K562 (cell line): ENCODE measurements around the gene EPHX1. TPM values are rescaled to one million over a fixed set of nuclear protein-coding genes. Genes with fewer than 3 reads are reported as not detected.
A peak's percentile ranks its signal among the peaks of the same experiment; 100 is the strongest.

ENCODE experiments used
- ARID2 ChIP-seq: fragments of 450-650 bp; IDR thresholded peaks from 2 replicates; pipeline ENCODE4 v1.6.1; 2017; ENCODE audit warnings: antibody characterized with exemption, mild to moderate bottlenecking
- CEBPG ChIP-seq, 3 experiments: fragments of 200-800 bp in 1 of 3; sonication (Bioruptor generic) in 1 of 3; sonication (generic) in 1 of 3; formaldehyde crosslinking in 1 of 3; IDR thresholded peaks in 2 of 3; conservative IDR thresholded peaks in 1 of 3; 2 replicates each; pipeline versions ENCODE4 v1.6.1 to v1.8.0; 2016 to 2022; ENCODE audit warnings: missing compliant biosample characterization in 2 of 3, missing genetic modification characterization in 2 of 3, mild to moderate bottlenecking in 1 of 3, missing genetic modification reagents in 1 of 3
- CHD4 ChIP-seq: fragments of 200-600 bp; sonication (generic); IDR thresholded peaks from 3 replicates; pipeline ENCODE4 v1.6.1; 2012; ENCODE audit warnings: low read depth, mild to moderate bottlenecking, mixed read lengths, low read length, inconsistent platforms; ENCODE audit not compliant: insufficient read depth, insufficient replicate concordance, poor library complexity, severe bottlenecking
- CTCF ChIP-seq, 3 experiments: IDR thresholded peaks in 2 of 3; conservative IDR thresholded peaks in 1 of 3; 2 replicates each; pipeline ENCODE4 v1.5.1; 2011 to 2012; ENCODE audit warnings: low read length in 3 of 3, mild to moderate bottlenecking in 3 of 3, control low read depth in 2 of 3, improper control_type of control experiment in 1 of 3, inconsistent platforms in 1 of 3, low read depth in 1 of 3, mixed read lengths in 1 of 3, moderate library complexity in 1 of 3; ENCODE audit not compliant: insufficient read depth in 2 of 3
- DEAF1 ChIP-seq: fragments of 450-650 bp; formaldehyde crosslinking; IDR thresholded peaks from 2 replicates; pipeline ENCODE4 v1.4.0; 2020; ENCODE audit warnings: mild to moderate bottlenecking, moderate library complexity
- HDAC2 ChIP-seq: fragments of 450-650 bp; IDR thresholded peaks from 2 replicates; pipeline ENCODE4 v1.6.1; 2016; ENCODE audit warnings: mild to moderate bottlenecking
- MED1 ChIP-seq: sonication (generic); formaldehyde crosslinking; IDR thresholded peaks from 2 replicates; pipeline ENCODE4 v1.8.1; 2023; ENCODE audit warnings: missing genetic modification reagents, borderline replicate concordance
- MEIS2 ChIP-seq: fragments of 450-650 bp; IDR thresholded peaks from 2 replicates; pipeline ENCODE4 v1.6.1; 2014; ENCODE audit warnings: mild to moderate bottlenecking; ENCODE audit not compliant: partially characterized antibody
- MTA3 ChIP-seq: fragments of 450-650 bp; formaldehyde crosslinking; IDR thresholded peaks from 2 replicates; pipeline ENCODE4 v1.6.1; 2017; ENCODE audit warnings: mild to moderate bottlenecking, borderline replicate concordance
- MXI1 ChIP-seq: IDR thresholded peaks from 2 replicates; pipeline ENCODE4 v1.6.1; 2011; ENCODE audit warnings: low read depth, mild to moderate bottlenecking, improper control_type of control experiment, low read length
- RBM39 ChIP-seq: fragments of 200-400 bp; formaldehyde crosslinking; optimal IDR thresholded peaks from 2 replicates; pipeline ENCODE3; 2018; ENCODE audit warnings: low read depth, low read length
- TEAD1 ChIP-seq, 2 experiments: fragments of 450-650 bp in 1 of 2; sonication (generic) in 1 of 2; formaldehyde crosslinking; IDR thresholded peaks; 2 replicates each; pipeline versions ENCODE4 v1.4.0 to v1.8.0; 2020 to 2022; ENCODE audit warnings: mild to moderate bottlenecking in 2 of 2, missing genetic modification reagents in 1 of 2
- XRCC4 ChIP-seq: IDR thresholded peaks from one replicate; pipeline ENCODE4 v1.6.1; 2011; ENCODE audit not compliant: insufficient read depth, insufficient read length; ENCODE audit errors: extremely low read depth
- ZNF263 ChIP-seq: sonication (generic); formaldehyde crosslinking; IDR thresholded peaks from 2 replicates; pipeline ENCODE4 v1.8.0; 2022; ENCODE audit warnings: mild to moderate bottlenecking, missing genetic modification reagents, borderline replicate concordance
- ZNF696 ChIP-seq: fragments of 250-450 bp; sonication (Bioruptor Pico); conservative IDR thresholded peaks from 2 replicates; pipeline ENCODE4 v1.4.0; 2020; ENCODE audit warnings: mild to moderate bottlenecking, moderate library complexity
- ZNF778 ChIP-seq: fragments of 450-650 bp; formaldehyde crosslinking; IDR thresholded peaks from 2 replicates; pipeline ENCODE4 v1.4.0; 2020; ENCODE audit warnings: mild to moderate bottlenecking, moderate library complexity
- polyA plus RNA-seq, 8 experiments: library from polyadenylated mRNA; depleted of rRNA in 4 of 8; stranded (reverse) in 5 of 8; unstranded in 3 of 8; fragments of >200 nt; fragmentation: Nextera tagmentation in 2 of 8; fragmentation: Illumina TruSeq in 1 of 8; extraction: Ambion mirVana in 2 of 8; extraction: Trizol in 1 of 8; gene quantifications; 2 replicates each; pipeline versions ENCODE4 v1.2.1 to v1.2.3, GENCODE V29; 2011 to 2014; ENCODE audit warnings: inconsistent platforms in 1 of 8, missing spikeins in 1 of 8
- total RNA-seq, 7 experiments: library from RNA; depleted of rRNA in 6 of 7; stranded (reverse); fragments of >200 nt in 6 of 7; fragmentation: Illumina TruSeq in 2 of 7; extraction: Trizol in 2 of 7; gene quantifications; 2 replicates each; pipeline versions ENCODE4 v1.2.1 to v1.2.3, GENCODE V29; 2011 to 2021; ENCODE audit warnings: low replicate concordance in 1 of 7
- TF ChIP-seq, protein P1 (sequence below): fragments of 250-450 bp; sonication (Bioruptor Pico); IDR thresholded peaks from 2 replicates; pipeline ENCODE4 v1.8.0; 2021; ENCODE audit warnings: mild to moderate bottlenecking, moderate library complexity
- TF ChIP-seq, protein P2 (sequence below): fragments of 250-450 bp; sonication (Bioruptor Pico); IDR thresholded peaks from 2 replicates; pipeline ENCODE4 v1.5.0; 2021
- TF ChIP-seq, protein P3 (sequence below): fragments of 450-650 bp; IDR thresholded peaks from 2 replicates; pipeline ENCODE4 v1.6.1; 2017; ENCODE audit warnings: antibody characterized with exemption

The EPHX1 gene
- total and polyA plus RNA-seq, 9 of the 15 experiments (the other 6 are each of a cell fraction or from before 2014, with no cell fraction given) = 0.21 to 27.0 (median 6.7) TPM

DNA sequence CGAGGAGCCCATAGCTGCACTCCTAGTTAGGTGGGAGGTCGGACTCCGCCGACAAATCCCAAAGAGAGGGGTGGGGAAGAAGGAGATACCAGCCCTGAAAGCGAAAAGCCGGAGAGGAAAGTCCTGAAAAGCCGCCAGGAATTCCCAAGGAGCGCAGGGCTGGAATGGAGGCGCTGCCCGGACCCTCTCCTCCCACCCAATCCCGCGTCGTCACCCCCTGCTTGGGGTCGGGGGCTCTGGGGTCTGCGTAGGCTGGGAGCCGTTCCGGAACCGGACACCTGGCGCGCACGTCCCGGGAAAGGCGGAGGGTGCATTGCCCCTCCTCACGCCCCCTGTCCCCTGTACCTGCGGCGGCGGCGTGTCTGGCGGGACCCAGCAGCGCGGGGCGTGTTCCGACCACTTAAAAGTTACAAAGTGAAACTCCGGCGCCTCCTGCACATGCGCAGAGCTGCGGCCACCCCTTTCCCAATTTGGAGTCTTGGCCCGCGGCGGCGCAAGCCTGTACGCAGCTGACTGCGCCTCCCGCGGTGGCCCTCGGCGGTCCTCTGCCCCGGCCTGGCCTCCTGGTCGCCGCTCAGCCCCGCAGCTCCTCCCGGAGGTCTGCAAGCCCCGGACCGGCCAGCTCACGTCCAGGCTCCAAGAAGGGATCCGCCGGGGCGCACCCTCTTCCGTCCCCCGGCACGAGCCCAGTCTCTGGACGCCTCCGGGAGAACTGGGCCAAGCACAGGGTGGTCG lies 72.2 kb downstream of the EPHX1 start, which contains the start of gene TMEM63A (continued):
- TF ChIP-seq, protein P1, sequence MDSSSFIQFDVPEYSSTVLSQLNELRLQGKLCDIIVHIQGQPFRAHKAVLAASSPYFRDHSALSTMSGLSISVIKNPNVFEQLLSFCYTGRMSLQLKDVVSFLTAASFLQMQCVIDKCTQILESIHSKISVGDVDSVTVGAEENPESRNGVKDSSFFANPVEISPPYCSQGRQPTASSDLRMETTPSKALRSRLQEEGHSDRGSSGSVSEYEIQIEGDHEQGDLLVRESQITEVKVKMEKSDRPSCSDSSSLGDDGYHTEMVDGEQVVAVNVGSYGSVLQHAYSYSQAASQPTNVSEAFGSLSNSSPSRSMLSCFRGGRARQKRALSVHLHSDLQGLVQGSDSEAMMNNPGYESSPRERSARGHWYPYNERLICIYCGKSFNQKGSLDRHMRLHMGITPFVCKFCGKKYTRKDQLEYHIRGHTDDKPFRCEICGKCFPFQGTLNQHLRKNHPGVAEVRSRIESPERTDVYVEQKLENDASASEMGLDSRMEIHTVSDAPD = no peak
- TF ChIP-seq XRCC4 (no peak), MED1 (CRISPR knock-in tag) (no peak), HDAC2 (peak; percentile 47), CHD4 (no peak), CTCF (IDR thresholded peaks at IDR 0.05 in 2 of 3, conservative IDR thresholded peaks at IDR 0.05 in 1 of 3; ENCODE audit: insufficient read depth in 2 of 3, low read depth in 1 of 3, low read length in 3 of 3) (peak; percentile 52 to 78 (median 55); a peak in 5 of 6 replicates), ZNF263 (peak; percentile 83), MXI1 (peak; percentile 50), TEAD1 (CRISPR knock-in tag; IDR thresholded peaks at IDR 0.05) (peak in 1 of 2 experiments; percentile 84; a peak in 2 of 4 replicates), ZNF696 (CRISPR knock-in tag) (no peak), MEIS2 (peak; percentile 91), MTA3 (peak; percentile 36; the same call in 1 of the 2 replicates), ZNF778 (CRISPR knock-in tag) (no peak), CEBPG (CRISPR knock-in tag; IDR thresholded peaks at IDR 0.05) (peak; percentile 72), CEBPG (tag; conservative IDR thresholded peaks at IDR 0.05 in 1 of 2, IDR thresholded peaks at IDR 0.05 in 1 of 2) (peak in 1 of 2 experiments; percentile 19; a peak in 1 of 4 replicates), RBM39 (no peak), DEAF1 (CRISPR knock-in tag) (0 out of 2 replicates have a peak, but pooled peaks have one; percentile 11), ARID2 (no peak)
- TF ChIP-seq, protein P2, sequence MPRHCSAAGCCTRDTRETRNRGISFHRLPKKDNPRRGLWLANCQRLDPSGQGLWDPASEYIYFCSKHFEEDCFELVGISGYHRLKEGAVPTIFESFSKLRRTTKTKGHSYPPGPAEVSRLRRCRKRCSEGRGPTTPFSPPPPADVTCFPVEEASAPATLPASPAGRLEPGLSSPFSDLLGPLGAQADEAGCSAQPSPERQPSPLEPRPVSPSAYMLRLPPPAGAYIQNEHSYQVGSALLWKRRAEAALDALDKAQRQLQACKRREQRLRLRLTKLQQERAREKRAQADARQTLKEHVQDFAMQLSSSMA (CRISPR knock-in tag) = peak; percentile 23; the same call in 1 of the 2 replicates
- TF ChIP-seq, protein P3, sequence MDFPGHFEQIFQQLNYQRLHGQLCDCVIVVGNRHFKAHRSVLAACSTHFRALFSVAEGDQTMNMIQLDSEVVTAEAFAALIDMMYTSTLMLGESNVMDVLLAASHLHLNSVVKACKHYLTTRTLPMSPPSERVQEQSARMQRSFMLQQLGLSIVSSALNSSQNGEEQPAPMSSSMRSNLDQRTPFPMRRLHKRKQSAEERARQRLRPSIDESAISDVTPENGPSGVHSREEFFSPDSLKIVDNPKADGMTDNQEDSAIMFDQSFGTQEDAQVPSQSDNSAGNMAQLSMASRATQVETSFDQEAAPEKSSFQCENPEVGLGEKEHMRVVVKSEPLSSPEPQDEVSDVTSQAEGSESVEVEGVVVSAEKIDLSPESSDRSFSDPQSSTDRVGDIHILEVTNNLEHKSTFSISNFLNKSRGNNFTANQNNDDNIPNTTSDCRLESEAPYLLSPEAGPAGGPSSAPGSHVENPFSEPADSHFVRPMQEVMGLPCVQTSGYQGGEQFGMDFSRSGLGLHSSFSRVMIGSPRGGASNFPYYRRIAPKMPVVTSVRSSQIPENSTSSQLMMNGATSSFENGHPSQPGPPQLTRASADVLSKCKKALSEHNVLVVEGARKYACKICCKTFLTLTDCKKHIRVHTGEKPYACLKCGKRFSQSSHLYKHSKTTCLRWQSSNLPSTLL = no peak
